Left renal pelvis (tissue), 4 donors: ENCODE measurements around the gene NEMP1. TPM values are rescaled to one million over a fixed set of nuclear protein-coding genes. Genes with fewer than 3 reads are reported as not detected.

Source experiments
- DNase-seq, 4 donors: peaks; one replicate each; pipeline ENCODE4 v3.0.0-alpha.2; 2013; ENCODE audit warnings: low read depth in 4 of 4, low spot score in 3 of 4
- polyA plus RNA-seq, 4 donors: library from polyadenylated mRNA; unstranded; fragments of 120-200 nt; gene quantifications; one replicate each; pipeline ENCODE4 v1.2.1, GENCODE V29; 2013; ENCODE audit not compliant: insufficient read length in 4 of 4

NEMP1 gene
- polyA plus RNA-seq, 4 donors = 19.6 to 27.0 (median 25.6) TPM

GRCh38 chr12:57005980-57006808, 72.4 kb downstream of the NEMP1 start, which contains the start of gene ZBTB39:
TSS of gene ZBTB39 (minus strand) at chr12:57006546. CDS start at chr12:57004917, 1,629 bp downstream.
- DNase-seq = no peak

Other genes starting within 250 kb of the NEMP1 start
- under 1 TPM; 0.23 to 0.53 (median 0.27) TPM for gene SDR9C7, start 144.4 kb downstream of the NEMP1 start, polyA plus RNA-seq
- 1 to 10 TPM in 1 of 4 donors, under 1 TPM in 3; 0.46 to 1.2 (median 0.52) TPM for gene RDH16, start 121.2 kb downstream of the NEMP1 start, polyA plus RNA-seq
- gene ZBTB39, start 72.2 kb downstream of the NEMP1 start, polyA plus RNA-seq = 10 to 100 TPM in 3 of 4 donors, 1 to 10 TPM in 1; 8.9 to 13.8 (median 11.7) TPM
- 1 to 10 TPM in 3 of 4 donors, under 1 TPM in 1; 0.37 to 7.6 (median 2.0) TPM for gene TAC3, start 62.3 kb downstream of the NEMP1 start, polyA plus RNA-seq
- under 1 TPM in 3 of 4 donors, not detected in 1; 0.11 to 0.20 (median 0.15) TPM for gene MYO1A, start 28.7 kb downstream of the NEMP1 start, polyA plus RNA-seq
- 10 to 100 TPM; 40.4 to 54.4 (median 45.4) TPM for gene NAB2, start 10.3 kb upstream of the NEMP1 start, polyA plus RNA-seq
- 100 to 1,000 TPM in 2 of 4 donors, 10 to 100 TPM in 2; 74.8 to 122 (median 98.2) TPM for gene STAT6, start 32.6 kb upstream of the NEMP1 start, polyA plus RNA-seq
- gene LRP1, start 49.7 kb upstream of the NEMP1 start, polyA plus RNA-seq = 100 to 1,000 TPM in 1 of 4 donors, 10 to 100 TPM in 3; 65.3 to 234 (median 81.0) TPM
- under 1 TPM in 1 of 4 donors, not detected in 3; 0.53 TPM for gene LRP1-AS, start 68.8 kb upstream of the NEMP1 start, polyA plus RNA-seq
- gene NXPH4, start 138.0 kb upstream of the NEMP1 start, polyA plus RNA-seq = 1 to 10 TPM; 3.2 to 6.5 (median 4.1) TPM
- gene SHMT2, start 150.9 kb upstream of the NEMP1 start, polyA plus RNA-seq = 10 to 100 TPM; 52.2 to 82.5 (median 70.4) TPM
- 1 to 10 TPM; 2.2 to 8.9 (median 4.1) TPM for gene STAC3, start 172.4 kb upstream of the NEMP1 start, polyA plus RNA-seq